DMS53 treated with DMSO at 0.1 percent for 48 hours (cell line): ENCODE measurements around the gene KPNB1.

ENCODE experiments used
- DNase-seq: peaks from one replicate; lab custom pipeline; 2025; ENCODE audit not compliant: unreplicated experiment; lab: John Stamatoyannopoulos, UW

Gene KPNB1

GRCh38 chr17:47636273-47637030 lies 13.3 kb upstream of the KPNB1 start:
- DNase-seq: no peak

- DNase-seq: no peak
These were observed 10.8 kb upstream of the KPNB1 start for GRCh38 chr17:47638903-47639302.

GRCh38 chr17:47640076-47640475 lies 9.6 kb upstream of the KPNB1 start:
- no peak for DNase-seq

GRCh38 chr17:47641202-47641601 lies 8.5 kb upstream of the KPNB1 start:
- DNase-seq: no peak

- no peak for DNase-seq
These were observed 6.6 kb upstream of the KPNB1 start for GRCh38 chr17:47643116-47643515.

- no peak for DNase-seq
These were observed 5.4 kb upstream of the KPNB1 start for GRCh38 chr17:47644324-47644723.

- peak; percentile 67 for DNase-seq
These were observed 329 bp downstream of the KPNB1 start for GRCh38 chr17:47649972-47650524.

- DNase-seq: peak; percentile 97
These were observed 1.1 kb downstream of the KPNB1 start for GRCh38 chr17:47650525-47651522.

- DNase-seq: no peak
These were observed 2.0 kb downstream of the KPNB1 start for GRCh38 chr17:47651704-47652103.

GRCh38 chr17:47652570-47652969 lies 2.9 kb downstream of the KPNB1 start:
- no peak for DNase-seq

- no peak for DNase-seq
These were observed 3.7 kb downstream of the KPNB1 start for GRCh38 chr17:47653442-47653841.

- no peak for DNase-seq
These were observed 5.3 kb downstream of the KPNB1 start for GRCh38 chr17:47654991-47655390.

- no peak for DNase-seq
These were observed 10.4 kb downstream of the KPNB1 start for GRCh38 chr17:47660064-47660492.

- DNase-seq: peak; percentile 66
These were observed 14.3 kb downstream of the KPNB1 start for GRCh38 chr17:47663912-47664623.

GRCh38 chr17:47664624-47664941 lies 14.9 kb downstream of the KPNB1 start:
- DNase-seq: no peak

- no peak for DNase-seq
These were observed 15.9 kb downstream of the KPNB1 start for GRCh38 chr17:47665655-47666054.

GRCh38 chr17:47669081-47669480 lies 19.4 kb downstream of the KPNB1 start:
- DNase-seq: no peak

GRCh38 chr17:47670064-47670463 lies 20.3 kb downstream of the KPNB1 start:
- no peak for DNase-seq

- DNase-seq: no peak
These were observed 24.8 kb downstream of the KPNB1 start for GRCh38 chr17:47674499-47674898.

- no peak for DNase-seq
These were observed 25.9 kb downstream of the KPNB1 start for GRCh38 chr17:47675380-47676198.

GRCh38 chr17:47676199-47676472 lies 26.4 kb downstream of the KPNB1 start:
- DNase-seq: no peak
